ENCODE measurements around the gene TULP4. TPM values are rescaled to one million over a fixed set of nuclear protein-coding genes. Genes with fewer than 3 reads are reported as not detected.

The TULP4 gene
- polyA plus RNA-seq, 1 donor (not counting 4 experiments of a cell fraction or from before 2014, with no cell fraction given) = 13.1 TPM

- peaks cover 10% of the 10 kb centered on the region for H3K4me1 ChIP-seq (ENCODE audit: control insufficient read depth, extremely low read depth, insufficient read depth, low read length)
- no peak overlapping the region for H2AFZ ChIP-seq (ENCODE audit: control insufficient read depth, low read length)
- no peaks in the 10 kb centered on the region for H4K20me1 ChIP-seq (ENCODE audit: control insufficient read depth, extremely low read depth, insufficient read depth, low read length)
- dilution Hi-C loops (cut with MboI; ENCODE audit: extremely low pct_ligation_motif_present, low sequenced_read_pairs) = no loop called here
- no peak overlapping the region for H3K9ac ChIP-seq (ENCODE audit: control insufficient read depth, extremely low read depth, insufficient read depth, low read length)
- H3K9me3 ChIP-seq (ENCODE audit: control insufficient read depth, low read depth, low read length) = no peaks in the 10 kb centered on the region
- H3K79me2 ChIP-seq (ENCODE audit: control insufficient read depth, insufficient read depth, low read length) = peaks cover 8% of the 10 kb centered on the region
- DNase-seq (ENCODE audit: low read depth, low spot score) (no peak), FAIRE-seq (peak; percentile 78)
- no peak overlapping the region for H3K4me3 ChIP-seq (ENCODE audit: control insufficient read depth in 2 of 3, extremely low read depth in 1 of 3, insufficient read depth in 2 of 3, low read depth in 1 of 3, low read length in 3 of 3)
- no peaks in the 10 kb centered on the region for H3K36me3 ChIP-seq (ENCODE audit: control insufficient read depth in 2 of 2, extremely low read depth in 1 of 2, insufficient read depth in 2 of 2, low read length in 2 of 2)
- TF ChIP-seq CTCF (optimal IDR thresholded peaks at IDR 0.05 in 1 of 3, IDR thresholded peaks at IDR 0.05 in 1 of 3, conservative IDR thresholded peaks at IDR 0.05 in 1 of 3; ENCODE audit: extremely low read depth in 1 of 3, insufficient read depth in 2 of 3, low read length in 3 of 3) = no peak
- TF ChIP-seq EZH2 (IDR thresholded peaks at IDR 0.05; ENCODE audit: low read length) = no peak
- H3K27me3 ChIP-seq (ENCODE audit: control insufficient read depth, extremely low read depth, insufficient read depth, low read length) = no peaks in the 10 kb centered on the region
- H3K4me2 ChIP-seq (ENCODE audit: control insufficient read depth, extremely low read depth, insufficient read depth, low read depth, low read length) = no peak overlapping the region
- no peak overlapping the region for H3K27ac ChIP-seq (ENCODE audit: control insufficient read depth, insufficient read depth, low read length)
- H3K9me1 ChIP-seq (ENCODE audit: control insufficient read depth, extremely low read depth, insufficient read depth, low read length) = no peaks in the 10 kb centered on the region
Measured at GRCh38 chr6:158361961-158362669, 49.9 kb downstream of the TULP4 start.

- no peaks in the 10 kb centered on the region for H4K20me1 ChIP-seq (ENCODE audit: control insufficient read depth, extremely low read depth, insufficient read depth, low read length)
- H3K27me3 ChIP-seq (ENCODE audit: control insufficient read depth, extremely low read depth, insufficient read depth, low read length) = no peaks in the 10 kb centered on the region
- H3K4me3 ChIP-seq (ENCODE audit: control insufficient read depth in 2 of 3, extremely low read depth in 1 of 3, insufficient read depth in 2 of 3, low read depth in 1 of 3, low read length in 3 of 3) = no peak overlapping the region
- H3K36me3 ChIP-seq (ENCODE audit: control insufficient read depth in 2 of 2, extremely low read depth in 1 of 2, insufficient read depth in 2 of 2, low read length in 2 of 2) = no peaks in the 10 kb centered on the region
- no peak overlapping the region for H3K4me2 ChIP-seq (ENCODE audit: control insufficient read depth, extremely low read depth, insufficient read depth, low read depth, low read length)
- H3K27ac ChIP-seq (ENCODE audit: control insufficient read depth, insufficient read depth, low read length) = no peak overlapping the region
- H2AFZ ChIP-seq (ENCODE audit: control insufficient read depth, low read length) = no peak overlapping the region
- H3K9me3 ChIP-seq (ENCODE audit: control insufficient read depth, low read depth, low read length) = no peaks in the 10 kb centered on the region
- H3K9ac ChIP-seq (ENCODE audit: control insufficient read depth, extremely low read depth, insufficient read depth, low read length) = no peak overlapping the region
- DNase-seq (ENCODE audit: low read depth, low spot score) (no peak), FAIRE-seq (no peak)
- H3K4me1 ChIP-seq (ENCODE audit: control insufficient read depth, extremely low read depth, insufficient read depth, low read length) = no peaks in the 10 kb centered on the region
- dilution Hi-C loops (cut with MboI; ENCODE audit: extremely low pct_ligation_motif_present, low sequenced_read_pairs) = no loop called here
- no peak for TF ChIP-seq CTCF (optimal IDR thresholded peaks at IDR 0.05 in 1 of 3, IDR thresholded peaks at IDR 0.05 in 1 of 3, conservative IDR thresholded peaks at IDR 0.05 in 1 of 3; ENCODE audit: extremely low read depth in 1 of 3, insufficient read depth in 2 of 3, low read length in 3 of 3)
- TF ChIP-seq EZH2 (IDR thresholded peaks at IDR 0.05; ENCODE audit: low read length) = no peak
- no peaks in the 10 kb centered on the region for H3K9me1 ChIP-seq (ENCODE audit: control insufficient read depth, extremely low read depth, insufficient read depth, low read length)
- peaks cover 2% of the 10 kb centered on the region for H3K79me2 ChIP-seq (ENCODE audit: control insufficient read depth, insufficient read depth, low read length)
Measured at GRCh38 chr6:158366363-158366762, 54.1 kb downstream of the TULP4 start.

All from keratinocyte (primary cell).